Progenitor cell of endocrine pancreas (in vitro differentiated cells): ENCODE data around the gene DRAXIN. TPM values are rescaled to one million over a fixed set of nuclear protein-coding genes. Genes with fewer than 3 reads are reported as not detected.
A peak's percentile ranks its signal among the peaks of the same experiment; 100 is the strongest.

Experiments
- DNase-seq: peaks from one replicate; pipeline ENCODE4 v3.0.0; 2021; ENCODE audit warnings: low spot score; ENCODE audit not compliant: unreplicated experiment
- H3K27ac Mint-ChIP-seq: 2 replicates; pipeline ENCODE4 v1.8.0; 2021; ENCODE audit warnings: mild to moderate bottlenecking, moderate library complexity, mixed read lengths
- H3K27me3 Mint-ChIP-seq: 2 replicates; pipeline ENCODE4 v1.8.0; 2021; ENCODE audit warnings: mixed read lengths
- H3K36me3 Mint-ChIP-seq: 2 replicates; pipeline ENCODE4 v1.8.0; 2022; ENCODE audit warnings: mixed read lengths; ENCODE audit not compliant: insufficient read depth
- H3K4me1 Mint-ChIP-seq: 2 replicates; pipeline ENCODE4 v1.8.0; 2021; ENCODE audit warnings: low read depth, mixed read lengths
- H3K4me3 Mint-ChIP-seq: 2 replicates; pipeline ENCODE4 v1.8.0; 2021; ENCODE audit warnings: low read depth, mild to moderate bottlenecking, moderate library complexity, mixed read lengths
- H3K9me3 Mint-ChIP-seq: 2 replicates; pipeline ENCODE4 v1.8.0; 2021; ENCODE audit warnings: low read depth, mixed read lengths
- total RNA-seq: library from RNA; stranded (reverse); gene quantifications from 2 replicates; pipeline ENCODE4 v1.2.1, GENCODE V29; 2021
- TF ChIP-seq, protein P1 (sequence below): fragments of 200-600 bp; sonication (generic); IDR thresholded peaks from one replicate; pipeline ENCODE4 v1.5.0; 2021; ENCODE audit warnings: antibody characterized with exemption, mild to moderate bottlenecking; ENCODE audit not compliant: unreplicated experiment

The DRAXIN gene
- total RNA-seq, 1 donor from 2014 or later, result 2.8 TPM

DNA sequence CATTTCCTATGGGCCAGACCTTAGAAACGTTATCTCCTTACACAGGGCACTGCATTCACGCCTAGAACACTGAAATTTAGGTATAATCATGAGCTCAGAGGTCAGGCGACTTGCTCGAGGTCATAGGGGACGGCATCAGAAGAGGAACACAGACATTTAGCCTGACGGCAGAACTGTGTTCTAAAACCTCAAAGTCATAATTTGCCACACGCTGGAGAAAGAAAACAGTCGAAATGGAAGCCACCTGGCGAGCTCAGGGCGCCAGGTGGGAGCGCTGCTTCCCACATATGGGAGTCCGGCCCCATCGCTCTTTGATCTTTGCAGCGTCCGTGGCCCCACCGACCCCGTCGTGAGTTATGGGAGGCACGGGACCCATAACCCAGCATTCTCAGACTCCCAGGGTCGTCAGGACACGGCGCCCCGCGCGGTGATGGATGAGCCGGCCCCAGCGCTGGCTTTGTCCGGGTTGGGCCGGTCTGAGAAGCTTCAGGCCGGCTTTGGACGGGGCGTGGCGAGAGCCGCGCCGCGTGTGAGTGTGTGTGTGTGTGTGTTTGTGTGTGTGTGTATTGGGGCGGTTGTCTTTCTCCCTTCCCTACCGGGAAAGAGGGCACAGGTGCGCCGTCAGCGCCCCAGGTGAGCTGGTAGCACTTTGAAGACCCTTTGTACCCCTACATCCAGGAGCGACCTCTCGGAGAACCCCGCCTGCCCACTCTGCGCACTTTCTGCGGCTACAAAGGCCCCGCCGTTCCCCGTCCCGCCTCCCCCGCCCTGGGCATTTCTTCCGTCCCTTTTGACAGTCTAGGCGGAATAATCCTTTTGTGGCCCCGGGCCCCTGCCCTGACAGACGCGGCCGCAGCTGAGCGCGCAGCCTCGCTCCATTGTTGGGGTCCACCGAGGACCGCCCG is 861 bp upstream of the DRAXIN start:
- Mint-ChIP-seq H3K36me3 (no peaks in the 10 kb centered on the region), H3K9me3 (no peaks in the 10 kb centered on the region), H3K27me3 (peaks cover 24% of the 10 kb centered on the region), H3K27ac (peak overlapping the region; percentile 99), H3K4me3 (peak overlapping the region; percentile 90), H3K4me1 (peaks cover 9% of the 10 kb centered on the region)
- peak; percentile 70 for DNase-seq
- TF ChIP-seq, protein P1, sequence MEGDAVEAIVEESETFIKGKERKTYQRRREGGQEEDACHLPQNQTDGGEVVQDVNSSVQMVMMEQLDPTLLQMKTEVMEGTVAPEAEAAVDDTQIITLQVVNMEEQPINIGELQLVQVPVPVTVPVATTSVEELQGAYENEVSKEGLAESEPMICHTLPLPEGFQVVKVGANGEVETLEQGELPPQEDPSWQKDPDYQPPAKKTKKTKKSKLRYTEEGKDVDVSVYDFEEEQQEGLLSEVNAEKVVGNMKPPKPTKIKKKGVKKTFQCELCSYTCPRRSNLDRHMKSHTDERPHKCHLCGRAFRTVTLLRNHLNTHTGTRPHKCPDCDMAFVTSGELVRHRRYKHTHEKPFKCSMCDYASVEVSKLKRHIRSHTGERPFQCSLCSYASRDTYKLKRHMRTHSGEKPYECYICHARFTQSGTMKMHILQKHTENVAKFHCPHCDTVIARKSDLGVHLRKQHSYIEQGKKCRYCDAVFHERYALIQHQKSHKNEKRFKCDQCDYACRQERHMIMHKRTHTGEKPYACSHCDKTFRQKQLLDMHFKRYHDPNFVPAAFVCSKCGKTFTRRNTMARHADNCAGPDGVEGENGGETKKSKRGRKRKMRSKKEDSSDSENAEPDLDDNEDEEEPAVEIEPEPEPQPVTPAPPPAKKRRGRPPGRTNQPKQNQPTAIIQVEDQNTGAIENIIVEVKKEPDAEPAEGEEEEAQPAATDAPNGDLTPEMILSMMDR, result no peak

GRCh38 chr1:11691928-11692711 is 610 bp downstream of the DRAXIN start:
- TF ChIP-seq, protein P1, result no peak
- Mint-ChIP-seq H3K4me3 (peak overlapping the region; percentile 74), H3K36me3 (no peaks in the 10 kb centered on the region), H3K27ac (peak overlapping the region; percentile 74), H3K27me3 (peaks cover 24% of the 10 kb centered on the region), H3K9me3 (no peaks in the 10 kb centered on the region), H3K4me1 (peaks cover 9% of the 10 kb centered on the region)
- no peak for DNase-seq

DNA sequence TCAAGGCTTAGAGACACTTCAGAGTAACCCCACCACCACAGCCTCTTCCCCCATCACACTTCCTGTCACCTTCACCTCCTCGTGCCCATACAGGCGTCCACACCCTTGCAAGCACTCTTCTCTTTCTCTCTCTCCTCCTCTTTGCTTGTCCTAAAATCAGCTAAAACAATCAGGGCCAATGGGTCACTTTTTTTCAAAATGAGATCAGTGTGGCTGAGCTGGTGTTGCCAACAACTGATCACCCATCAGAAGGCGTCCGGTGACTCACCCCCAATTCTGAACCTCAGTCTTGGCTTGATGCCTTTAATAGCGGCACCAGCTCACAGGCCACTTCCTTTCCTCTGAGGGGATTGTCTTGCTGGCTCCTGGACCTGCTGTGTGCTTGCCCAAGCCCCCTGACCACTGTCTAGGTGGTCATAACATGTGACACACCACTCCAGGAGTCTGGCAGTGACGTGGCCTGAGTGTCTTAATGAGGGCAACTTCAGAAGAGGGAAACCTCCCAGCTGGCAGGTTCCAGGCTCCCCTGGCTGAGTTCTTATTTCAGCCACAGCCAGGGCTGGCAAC is 1.6 kb downstream of the DRAXIN start:
- Mint-ChIP-seq H3K36me3 (no peaks in the 10 kb centered on the region), H3K4me1 (peaks cover 9% of the 10 kb centered on the region), H3K27me3 (peaks cover 24% of the 10 kb centered on the region), H3K9me3 (no peaks in the 10 kb centered on the region), H3K27ac (no peak overlapping the region), H3K4me3 (peak overlapping the region; percentile 52)
- DNase-seq, result no peak
- TF ChIP-seq, protein P1, result no peak

DNA sequence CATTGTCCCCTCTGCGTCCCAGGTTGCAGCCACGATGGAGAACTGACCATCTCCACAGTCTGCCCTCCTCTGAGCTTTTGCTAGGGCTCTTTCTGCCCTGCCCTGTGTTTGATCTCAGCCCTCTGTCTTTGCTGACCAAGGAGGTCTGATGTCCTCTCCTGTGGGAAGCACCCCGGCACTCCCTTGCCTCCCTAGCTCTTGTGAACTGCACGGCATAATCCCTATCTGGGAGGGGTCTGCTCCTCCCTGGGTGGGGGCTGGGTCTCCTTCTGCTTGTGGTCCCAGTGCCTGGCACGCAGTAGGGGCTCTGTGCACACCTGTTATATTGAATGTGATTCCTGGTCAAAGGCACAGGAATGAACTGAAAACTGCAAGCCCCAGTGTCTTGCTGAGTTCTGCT is 2.4 kb downstream of the DRAXIN start:
- H3K4me3 Mint-ChIP-seq, result no peak overlapping the region
- H3K36me3 Mint-ChIP-seq, result no peaks in the 10 kb centered on the region
- TF ChIP-seq, protein P1, result no peak
- peaks cover 27% of the 10 kb centered on the region for H3K27me3 Mint-ChIP-seq
- DNase-seq, result no peak
- H3K9me3 Mint-ChIP-seq, result no peaks in the 10 kb centered on the region
- peaks cover 9% of the 10 kb centered on the region for H3K4me1 Mint-ChIP-seq
- peak overlapping the region; percentile 11 for H3K27ac Mint-ChIP-seq

- peaks cover 30% of the 10 kb centered on the region for H3K27me3 Mint-ChIP-seq
- DNase-seq, result no peak
- no peak overlapping the region for H3K4me3 Mint-ChIP-seq
- H3K4me1 Mint-ChIP-seq, result no peaks in the 10 kb centered on the region
- H3K27ac Mint-ChIP-seq, result no peak overlapping the region
- H3K36me3 Mint-ChIP-seq, result no peaks in the 10 kb centered on the region
- TF ChIP-seq, protein P1, result no peak
- no peaks in the 10 kb centered on the region for H3K9me3 Mint-ChIP-seq
Observed at GRCh38 chr1:11695861-11696260, 4.4 kb downstream of the DRAXIN start.
